Measurements from ENCODE around the gene CACNG4. TPM values are rescaled to one million over a fixed set of nuclear protein-coding genes. Genes with fewer than 3 reads are reported as not detected.

CACNG4 gene
- total RNA-seq, 1 donor from 2014 or later = not detected

DNA sequence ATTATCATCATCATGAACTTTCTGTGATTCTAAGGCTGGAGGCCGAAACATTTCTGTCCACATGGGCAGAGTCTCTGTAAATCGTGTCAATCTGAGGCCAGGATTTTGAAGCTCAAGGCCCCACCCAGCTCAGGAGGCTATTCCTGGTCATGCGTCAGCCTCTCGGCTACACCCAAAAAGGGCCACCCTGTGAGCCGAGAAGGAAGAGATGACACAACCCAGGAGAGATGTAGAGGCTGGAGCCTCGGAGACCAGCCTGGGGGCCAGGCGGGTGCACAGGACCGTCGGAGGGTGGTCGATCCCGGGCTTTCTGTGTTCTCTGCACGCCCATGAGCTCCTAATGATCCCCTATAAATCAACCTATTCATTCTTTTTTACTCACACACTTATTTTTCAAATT, 78.8 kb downstream of the CACNG4 start:
- DNase-seq (ENCODE audit: low read depth) = no peak

- DNase-seq (ENCODE audit: low read depth) = no peak
Measured at GRCh38 chr17:67044016-67044772, 79.7 kb downstream of the CACNG4 start, which contains the start of gene CACNG1. TSS of gene CACNG1 (plus strand) at chr17:67044554. CDS start at chr17:67044661, 107 bp downstream.

DNA sequence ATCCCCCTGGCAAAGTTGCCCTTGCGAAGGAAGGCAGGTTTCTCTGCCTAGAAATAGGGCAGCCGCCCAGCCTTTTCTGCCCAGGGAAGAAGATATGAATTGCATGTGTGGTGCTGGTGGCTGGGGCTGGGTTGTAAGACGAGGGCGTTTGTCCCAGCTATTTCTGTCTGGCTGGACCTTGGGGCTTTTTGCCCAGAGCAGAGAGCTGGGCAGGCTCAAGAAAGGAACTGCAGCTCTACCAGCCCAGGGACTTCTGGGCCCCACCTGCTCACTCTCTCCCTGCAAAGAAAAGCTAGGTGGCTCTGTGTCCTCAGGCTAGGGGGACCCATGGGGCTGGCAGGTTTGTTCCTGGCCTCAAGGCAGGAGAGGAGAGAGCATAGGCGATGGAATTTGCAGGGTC, 80.4 kb downstream of the CACNG4 start:
- no peak for DNase-seq (ENCODE audit: low read depth)

GRCh38 chr17:67046398-67046797, 81.9 kb downstream of the CACNG4 start:
- no peak for DNase-seq (ENCODE audit: low read depth)

DNA sequence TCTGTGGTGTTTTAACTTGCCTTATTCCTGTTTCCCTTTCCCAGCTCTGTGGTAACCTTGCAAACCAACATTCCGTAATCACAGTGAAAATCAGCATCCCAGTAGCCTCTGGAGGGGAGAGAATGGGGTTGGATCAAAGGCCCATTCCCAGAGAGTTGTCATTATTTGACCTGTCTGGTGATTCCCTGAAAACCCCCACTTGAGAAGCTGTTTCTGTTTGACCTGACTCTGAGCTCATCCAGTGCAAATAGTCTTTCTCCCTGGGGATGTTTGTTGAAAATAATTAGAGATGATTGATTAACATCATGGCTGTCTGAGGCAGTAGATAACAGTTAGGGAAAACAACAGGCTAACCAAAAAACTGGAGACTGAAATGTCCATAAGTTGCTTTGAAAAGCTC, 82.9 kb downstream of the CACNG4 start:
- no peak for DNase-seq (ENCODE audit: low read depth)

DNA sequence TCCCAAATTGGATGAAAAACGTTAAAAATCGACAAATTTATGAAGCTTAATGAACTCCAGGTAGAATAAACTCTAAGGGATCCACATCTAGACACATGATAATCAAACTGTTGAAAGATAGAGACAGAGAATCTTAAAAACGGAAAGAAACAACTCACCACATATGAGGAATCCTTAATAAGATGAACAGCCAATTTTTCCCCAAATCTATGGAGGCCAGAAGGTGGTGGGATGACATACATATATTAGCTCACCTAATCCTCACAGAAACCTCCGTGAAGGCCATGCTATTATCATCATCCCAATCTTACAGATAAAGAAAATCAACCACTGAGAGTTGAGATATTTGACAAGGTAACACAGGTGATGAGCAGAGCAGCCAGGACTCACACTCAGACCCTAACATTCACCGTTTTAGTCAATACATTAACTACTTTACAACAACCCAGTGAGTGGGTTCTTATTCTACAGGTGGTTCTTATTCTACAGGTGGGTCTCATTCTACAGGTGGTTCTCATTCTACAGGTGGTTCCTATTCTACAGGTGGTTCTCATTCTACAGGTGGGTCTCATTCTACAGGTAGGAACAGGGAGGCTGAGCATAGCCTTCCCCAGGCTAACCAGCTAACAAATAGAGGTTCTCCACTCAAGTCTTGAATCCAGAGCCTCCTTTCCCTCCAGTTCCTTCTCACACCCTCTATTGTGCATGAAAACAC, 84.7 kb downstream of the CACNG4 start:
- DNase-seq (ENCODE audit: low read depth) = no peak

- no peak for DNase-seq (ENCODE audit: low read depth)
Measured at GRCh38 chr17:67050066-67050465, 85.6 kb downstream of the CACNG4 start.

DNA sequence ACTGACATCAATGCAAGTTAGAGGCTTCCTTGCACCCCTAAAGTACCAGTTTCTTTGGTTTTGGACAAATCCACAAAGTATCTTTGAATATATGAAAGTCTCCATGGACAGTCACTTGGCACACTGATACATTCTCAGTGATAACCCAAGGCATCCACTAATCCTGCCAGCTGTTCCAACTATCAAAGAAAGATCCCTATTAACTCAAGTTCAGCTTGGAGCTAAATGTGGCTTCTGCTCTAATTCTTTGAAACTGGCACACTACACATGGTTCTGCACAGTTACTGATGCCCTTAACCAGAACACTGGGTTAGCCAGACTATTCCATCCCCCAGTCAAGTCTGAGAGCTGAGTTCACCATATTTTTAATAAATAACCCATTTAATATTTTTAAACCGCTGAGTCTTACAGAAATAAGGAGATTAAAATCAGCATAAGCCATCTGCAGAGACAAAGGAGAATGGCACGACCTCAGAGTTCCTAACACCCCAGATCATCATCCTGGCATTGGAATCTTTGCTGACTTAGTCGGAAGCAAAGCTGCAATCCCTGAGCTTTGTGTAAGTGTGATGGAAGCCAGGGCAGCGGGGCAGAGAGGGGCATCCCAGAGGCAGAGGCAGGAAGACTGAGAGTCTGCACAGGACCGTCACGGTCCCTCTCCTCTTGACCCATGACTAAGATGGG, 86.1 kb downstream of the CACNG4 start:
- no peak for DNase-seq (ENCODE audit: low read depth)

DNA sequence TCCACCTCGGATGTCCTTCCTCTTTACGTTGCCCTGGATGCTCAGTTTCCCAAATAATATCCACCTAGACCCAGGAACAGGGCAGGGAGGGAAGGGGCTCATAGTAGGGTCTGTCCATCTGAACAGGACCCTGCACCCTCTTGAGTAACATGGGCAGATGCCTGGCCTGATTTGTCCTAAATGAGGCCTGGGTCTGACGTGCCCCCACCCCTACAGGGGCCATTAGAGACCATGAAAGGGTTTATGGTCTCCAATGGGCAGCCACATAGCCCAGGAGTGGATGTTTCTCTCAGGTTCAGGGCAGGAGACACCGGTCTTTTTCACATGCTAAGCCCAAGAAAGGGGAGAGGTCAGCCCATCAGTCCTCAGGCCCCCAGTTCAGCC, 86.6 kb downstream of the CACNG4 start:
- DNase-seq (ENCODE audit: low read depth) = no peak

DNA sequence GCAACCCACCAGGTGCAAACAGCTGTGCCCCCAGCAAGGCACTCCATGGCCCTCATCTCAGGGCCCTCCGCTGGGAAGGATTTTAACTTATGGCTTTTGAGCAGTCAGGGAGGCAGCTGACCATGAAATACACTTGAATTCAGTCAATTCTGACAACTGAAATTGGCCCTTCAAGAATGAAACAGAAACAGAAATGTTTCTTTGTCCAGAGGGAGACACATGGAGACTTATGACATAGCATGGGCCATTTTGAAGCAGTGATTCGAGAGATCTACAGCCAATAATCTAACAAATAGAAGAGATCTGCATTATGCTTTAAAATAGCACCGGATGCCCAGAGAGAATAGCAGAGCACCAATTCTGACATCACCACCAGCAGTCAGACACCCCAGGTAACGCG, 87.3 kb downstream of the CACNG4 start:
- DNase-seq (ENCODE audit: low read depth) = no peak

DNA sequence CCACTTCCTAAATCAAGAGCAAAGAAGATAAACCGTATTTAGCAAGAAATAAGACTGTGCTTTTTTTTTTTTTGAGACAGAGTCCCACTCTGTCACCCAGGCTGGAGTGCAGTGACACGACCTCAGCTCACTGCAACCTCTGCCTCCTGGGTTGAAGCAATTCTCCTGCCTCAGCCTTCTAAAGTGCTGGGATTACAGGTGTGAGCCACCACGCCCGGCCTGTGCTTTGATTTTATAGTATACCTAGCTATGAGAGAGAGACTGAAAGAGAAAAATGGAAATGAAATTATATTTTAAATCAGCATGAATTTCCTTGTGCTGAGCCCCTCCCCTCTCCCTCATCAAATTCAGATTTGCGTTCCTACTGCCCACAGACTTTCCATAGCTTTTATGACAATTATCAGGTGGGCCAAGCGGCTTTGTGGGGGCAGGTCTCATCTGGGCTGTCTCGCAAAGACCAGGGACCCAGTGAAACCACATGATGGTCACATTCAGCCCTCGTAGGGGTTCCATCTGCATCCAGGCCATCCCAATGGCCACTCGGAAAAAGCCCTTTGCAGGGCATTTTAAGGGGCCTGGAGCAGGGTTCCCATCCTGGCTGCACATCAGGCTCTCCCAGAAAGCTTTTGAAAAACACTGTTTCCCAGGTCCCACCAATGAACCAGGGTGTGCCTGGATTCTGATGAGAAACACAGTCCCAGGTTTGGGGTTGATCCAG, 88.4 kb downstream of the CACNG4 start:
- DNase-seq (ENCODE audit: low read depth) = no peak

DNA sequence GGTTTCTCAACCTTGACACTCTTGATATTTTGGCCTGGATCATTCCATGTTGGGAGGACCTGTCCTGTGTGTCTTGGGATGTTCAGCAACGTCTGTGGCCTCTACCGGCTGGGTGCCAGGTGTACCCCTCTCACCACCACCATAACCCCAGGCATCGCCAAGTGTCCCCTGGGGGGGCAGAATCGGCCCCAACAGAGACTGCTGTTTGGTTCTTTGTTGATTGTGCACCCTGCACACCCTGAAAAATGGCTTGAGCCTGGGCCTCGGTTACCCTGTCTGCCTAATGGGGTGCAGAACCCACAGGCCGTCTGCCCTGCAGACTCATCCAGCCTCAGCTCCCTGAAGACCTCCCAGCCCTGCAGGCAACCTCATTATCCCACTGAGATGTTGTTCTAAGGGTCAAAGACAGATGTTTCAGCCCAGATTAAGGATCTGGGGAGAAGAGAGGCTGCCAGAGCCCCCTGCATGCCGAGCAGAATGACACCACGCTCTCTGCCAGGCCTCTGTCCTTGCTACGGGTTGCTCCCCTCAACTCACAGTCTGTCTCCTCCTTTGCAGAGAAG, 89.0 kb downstream of the CACNG4 start:
- no peak for DNase-seq (ENCODE audit: low read depth)

- no peak for DNase-seq (ENCODE audit: low read depth)
Measured at GRCh38 chr17:67054011-67054591, 89.6 kb downstream of the CACNG4 start.

DNA sequence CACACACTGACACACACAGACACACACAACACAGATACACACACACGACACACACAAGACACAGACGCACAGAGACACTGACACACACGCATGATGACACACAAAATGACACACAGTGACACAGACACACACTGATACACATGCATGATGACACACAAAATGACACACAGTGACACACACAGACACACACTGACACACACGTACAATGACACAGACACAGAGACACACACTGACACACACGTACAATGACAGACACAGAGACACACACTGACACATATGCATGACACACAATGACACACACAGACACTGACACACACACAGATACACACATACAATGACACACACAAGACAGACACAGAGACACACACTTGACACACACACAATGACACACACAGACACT, 90.1 kb downstream of the CACNG4 start:
- DNase-seq (ENCODE audit: low read depth) = no peak

GRCh38 chr17:67055041-67055443, 90.5 kb downstream of the CACNG4 start:
- DNase-seq (ENCODE audit: low read depth) = no peak

GRCh38 chr17:67055811-67056745, 91.6 kb downstream of the CACNG4 start:
- DNase-seq (ENCODE audit: low read depth) = no peak

- DNase-seq (ENCODE audit: low read depth) = no peak
Measured at GRCh38 chr17:67056746-67057490, 92.4 kb downstream of the CACNG4 start.

GRCh38 chr17:67058036-67058435, 93.5 kb downstream of the CACNG4 start:
- no peak for DNase-seq (ENCODE audit: low read depth)

DNA sequence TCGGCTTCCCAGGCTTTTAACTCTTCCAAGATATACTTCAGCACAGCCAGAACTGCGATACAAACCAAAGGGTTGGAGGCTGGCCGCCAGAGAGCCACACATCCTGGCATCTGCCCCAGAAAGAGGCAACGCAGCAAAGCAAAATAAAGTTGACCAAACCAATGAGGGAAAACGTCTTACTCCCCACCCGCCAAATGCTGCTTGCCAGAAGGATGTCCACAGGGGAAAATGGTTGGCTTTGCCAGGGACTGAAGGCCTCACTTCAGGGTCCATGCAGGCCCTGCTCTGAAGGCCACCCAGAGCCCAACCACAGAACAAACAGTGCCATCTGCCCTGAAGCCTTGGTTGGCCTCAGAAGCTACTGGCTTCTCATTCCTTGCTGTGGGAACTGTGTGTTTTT, 94.9 kb downstream of the CACNG4 start:
- DNase-seq (ENCODE audit: low read depth) = no peak

- DNase-seq (ENCODE audit: low read depth) = no peak
Measured at GRCh38 chr17:67063141-67063540, 98.6 kb downstream of the CACNG4 start.
